Suppressor macrophage treated with lipopolysaccharide for 4 hours (primary cell): ENCODE data around the gene HOXC9.

Experiments used
- DNase-seq: peaks from one replicate; pipeline ENCODE4 v3.0.0-alpha.2; 2020

HOXC9 gene

DNA sequence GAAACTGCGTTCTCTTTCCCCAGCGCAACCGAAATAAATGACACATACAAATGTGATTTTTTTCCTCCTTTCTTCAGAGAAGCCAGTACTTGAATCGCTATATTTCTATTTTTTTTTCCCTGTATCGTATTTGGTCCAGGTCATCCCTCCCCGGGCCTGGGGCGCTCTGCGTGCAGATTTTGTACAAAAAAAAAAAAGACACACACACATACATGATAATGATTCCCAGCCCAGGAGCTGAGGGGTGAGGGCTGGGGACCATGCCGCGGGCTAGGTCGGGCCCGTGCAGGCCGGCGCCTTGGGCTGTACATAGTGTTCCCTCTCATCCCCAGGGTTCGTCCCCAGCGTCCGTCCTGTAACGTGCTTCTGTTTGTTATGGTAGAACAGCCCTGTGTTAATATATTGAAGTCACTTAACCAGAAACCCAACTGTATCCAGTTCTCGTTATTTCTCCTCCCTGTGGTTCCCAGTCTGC, 3.0 kb downstream of the HOXC9 start:
- DNase-seq = no peak

DNA sequence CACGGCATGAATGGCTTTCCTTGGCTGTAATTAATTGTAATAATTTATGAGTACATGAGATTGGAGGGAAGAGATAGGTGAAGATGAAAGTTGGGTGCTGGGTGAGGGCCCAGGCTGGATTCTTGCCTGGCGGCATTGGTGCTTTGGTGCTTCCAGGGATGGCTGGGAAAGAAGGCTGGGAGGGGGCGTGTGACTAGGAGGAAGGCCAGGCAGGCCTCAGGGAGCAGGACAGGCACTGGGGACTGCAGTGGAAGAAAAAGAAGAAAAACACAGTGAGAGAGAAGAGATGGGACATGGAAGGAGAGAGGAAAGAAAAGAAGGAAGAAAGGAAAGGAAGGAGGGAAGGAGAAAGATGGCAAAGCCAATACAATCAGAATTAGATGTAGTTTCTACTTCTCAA, 3.7 kb downstream of the HOXC9 start:
- no peak for DNase-seq

- DNase-seq = no peak
These were observed 4.3 kb downstream of the HOXC9 start for GRCh38 chr12:54004063-54004840.

DNA sequence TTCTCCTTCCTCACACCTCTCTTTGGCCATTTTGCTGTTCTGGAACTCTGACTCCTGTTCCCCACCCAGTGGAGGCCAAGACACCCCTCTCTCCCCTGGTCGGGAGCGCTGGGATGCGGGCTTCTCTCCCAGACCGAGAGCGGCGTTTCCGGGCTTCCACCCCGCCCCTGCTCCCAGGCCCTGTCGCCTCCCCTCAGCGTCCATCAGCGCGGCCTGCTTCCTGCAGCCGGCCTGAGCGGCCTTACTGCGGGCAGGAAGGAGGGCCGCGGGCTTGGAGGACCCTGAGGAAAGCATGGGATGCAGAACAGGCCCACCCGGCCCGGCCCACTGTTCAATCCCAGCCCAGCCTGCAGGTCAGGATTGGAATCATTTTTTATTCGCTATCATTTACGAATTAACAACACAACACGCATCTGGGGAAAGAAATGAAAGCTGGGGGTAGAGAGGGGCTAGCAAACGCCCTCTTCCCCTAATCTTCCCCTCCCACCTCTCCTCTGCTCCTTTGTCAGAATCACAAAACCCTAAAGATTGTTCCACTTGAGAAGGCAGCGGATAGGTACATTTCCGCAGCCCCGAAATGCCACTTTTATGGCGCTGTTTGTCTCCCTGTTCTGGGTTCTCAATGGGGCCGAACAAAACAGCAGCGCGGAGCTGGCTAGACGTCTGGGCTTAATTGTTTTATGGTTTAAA, 5.0 kb downstream of the HOXC9 start:
- DNase-seq = no peak

DNA sequence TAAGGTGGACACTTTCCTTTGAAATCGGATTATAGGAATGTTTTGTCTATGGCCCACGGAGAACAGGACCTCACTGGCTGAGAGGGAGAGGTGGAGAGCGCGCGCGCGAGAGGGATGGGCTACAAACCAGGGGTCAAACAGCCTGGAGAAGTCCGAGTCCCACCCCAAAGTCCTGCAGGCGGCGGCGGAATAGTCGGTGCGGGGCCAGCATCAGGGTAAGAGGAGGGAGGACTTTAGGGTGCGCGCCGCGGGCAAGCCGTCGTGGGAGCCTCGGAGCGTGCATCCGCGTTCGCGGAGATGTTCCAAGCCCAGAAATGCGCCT, 5.5 kb downstream of the HOXC9 start:
- DNase-seq = no peak

DNA sequence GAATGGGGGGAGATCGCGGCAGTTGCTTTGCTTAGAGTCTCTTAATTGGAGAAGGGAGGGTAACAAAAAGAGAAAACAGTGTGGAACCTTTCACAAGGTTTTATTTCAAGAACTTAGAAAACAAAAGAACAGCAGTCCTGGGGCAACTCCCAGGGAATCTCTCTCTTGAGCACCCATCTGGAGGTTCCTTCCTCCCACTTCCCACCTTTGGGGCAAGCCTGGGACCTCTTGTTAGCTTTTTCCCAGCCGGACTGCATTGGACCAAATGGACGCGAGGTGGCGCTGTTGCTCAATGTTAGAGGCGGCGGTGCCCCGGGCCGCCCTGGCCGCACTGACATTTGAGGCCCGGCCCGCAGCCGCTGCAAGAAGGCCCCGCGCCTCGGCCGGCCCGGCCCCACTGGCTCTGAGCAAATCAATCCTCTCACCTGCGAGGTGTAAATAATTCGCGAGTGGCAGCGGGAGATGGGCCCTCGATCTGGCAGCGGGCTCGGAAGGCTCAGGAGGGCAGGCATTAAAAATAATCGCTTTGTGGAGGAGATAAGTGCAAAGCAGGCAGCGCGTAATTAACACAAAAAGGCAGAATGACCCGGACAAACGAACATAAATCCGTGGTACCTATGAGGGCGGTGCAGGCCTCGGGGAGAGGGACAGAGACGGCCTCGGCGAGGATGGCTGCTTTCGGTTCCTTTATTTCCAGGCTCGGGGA, 6.0 kb downstream of the HOXC9 start:
- DNase-seq = peak; percentile 90

DNA sequence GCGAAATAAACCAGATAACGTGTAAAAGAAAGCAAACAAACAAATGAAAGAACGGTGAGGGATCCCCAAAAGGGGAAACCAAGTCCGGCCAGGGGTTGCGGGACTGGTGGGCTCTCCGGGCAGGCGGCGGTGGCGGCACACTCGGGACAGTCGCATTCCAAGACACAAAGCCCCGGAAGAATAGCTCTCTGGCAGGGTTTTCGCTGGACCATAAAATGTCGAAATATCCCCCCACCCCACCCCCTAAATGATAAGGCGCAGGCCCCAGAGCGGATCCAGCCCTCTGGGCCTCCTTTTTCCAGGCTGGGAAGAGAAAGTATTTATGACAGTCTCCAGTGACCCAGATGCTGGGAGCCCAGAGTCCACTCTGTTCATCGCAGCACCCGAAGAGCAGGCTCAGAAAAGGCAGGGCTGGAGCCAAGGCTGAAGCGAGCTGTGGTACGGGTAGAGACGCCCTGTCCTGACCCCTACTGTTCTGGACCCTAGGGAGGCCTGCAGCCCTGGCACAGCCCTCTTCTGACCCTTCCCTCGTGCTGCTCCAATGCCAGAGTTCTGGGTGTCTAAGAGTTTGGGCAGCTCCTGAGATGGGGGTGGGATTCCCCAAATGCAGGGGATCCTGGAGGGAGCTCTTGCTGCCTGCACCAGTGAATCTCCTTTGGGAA, 6.7 kb downstream of the HOXC9 start:
- no peak for DNase-seq

DNA sequence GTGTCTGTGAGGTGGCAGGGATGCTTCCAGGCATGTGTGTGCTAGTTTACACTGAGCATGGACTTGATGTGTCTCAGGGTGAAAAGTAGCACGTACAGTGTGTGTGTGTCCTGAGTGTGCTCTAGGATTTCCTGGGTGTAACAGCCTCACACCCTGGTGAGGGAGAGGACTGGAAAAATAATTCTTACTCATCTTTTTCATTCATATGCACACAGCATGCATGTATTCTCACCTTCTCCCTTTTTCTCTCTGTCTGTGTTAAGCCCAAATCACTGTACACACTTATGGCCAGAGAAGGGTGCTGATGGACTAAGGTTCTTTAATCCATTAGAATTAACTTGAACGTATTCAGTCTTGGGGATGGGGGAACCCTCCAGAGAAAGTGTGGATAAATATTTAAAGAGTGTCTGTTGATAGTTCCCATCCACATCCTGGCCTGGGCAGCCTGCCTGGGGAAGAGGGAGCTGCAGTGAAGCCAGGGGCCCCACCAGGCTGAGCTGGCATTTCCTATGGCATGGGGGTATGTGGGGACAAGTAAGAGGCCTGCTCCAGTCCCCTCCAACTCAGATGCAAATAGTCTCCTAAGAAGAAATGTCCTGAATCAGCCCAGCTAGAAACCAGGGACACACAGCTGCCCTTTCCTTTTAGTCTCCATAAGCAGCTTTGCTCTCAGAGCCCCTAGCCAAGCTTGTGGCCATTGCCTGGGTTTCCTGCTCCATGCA, 7.7 kb downstream of the HOXC9 start:
- DNase-seq = no peak

- DNase-seq = no peak
These were observed 8.2 kb downstream of the HOXC9 start for GRCh38 chr12:54008260-54008552.

DNA sequence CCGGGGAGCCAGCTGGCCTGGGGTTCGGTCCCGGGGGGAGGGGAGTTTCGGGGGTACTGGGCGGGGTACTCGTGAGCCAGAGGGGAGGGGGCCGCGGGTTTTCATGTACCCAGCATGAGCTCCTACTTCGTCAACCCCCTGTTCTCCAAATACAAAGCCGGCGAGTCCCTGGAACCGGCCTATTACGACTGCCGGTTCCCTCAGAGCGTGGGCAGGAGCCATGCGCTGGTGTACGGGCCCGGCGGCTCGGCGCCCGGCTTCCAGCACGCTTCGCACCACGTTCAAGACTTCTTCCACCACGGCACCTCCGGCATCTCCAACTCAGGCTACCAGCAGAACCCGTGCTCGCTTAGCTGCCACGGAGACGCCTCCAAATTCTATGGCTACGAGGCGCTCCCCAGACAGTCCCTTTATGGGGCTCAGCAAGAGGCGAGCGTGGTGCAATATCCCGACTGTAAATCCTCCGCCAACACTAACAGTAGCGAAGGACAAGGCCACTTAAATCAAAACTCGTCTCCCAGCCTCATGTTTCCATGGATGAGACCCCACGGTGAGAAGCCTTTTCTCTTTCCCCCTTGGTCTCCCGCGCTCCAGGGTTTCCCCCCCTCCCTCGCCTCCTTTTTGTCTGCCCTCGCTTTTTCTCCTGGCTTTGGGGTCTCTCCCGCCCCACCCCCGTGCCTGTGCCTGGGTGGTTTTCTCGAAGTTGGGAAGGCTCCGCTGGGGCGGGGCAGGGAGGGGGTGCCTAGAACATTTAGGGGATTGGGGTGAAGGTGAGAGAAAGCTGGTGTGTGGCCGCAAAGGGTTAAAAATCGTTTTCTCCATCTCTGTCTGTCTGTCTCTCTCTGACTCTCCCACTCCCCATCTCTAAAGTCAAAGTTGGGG, 9.5 kb downstream of the HOXC9 start:
- peak; percentile 33 for DNase-seq

- no peak for DNase-seq
These were observed 10.4 kb downstream of the HOXC9 start for GRCh38 chr12:54010053-54010971.

DNA sequence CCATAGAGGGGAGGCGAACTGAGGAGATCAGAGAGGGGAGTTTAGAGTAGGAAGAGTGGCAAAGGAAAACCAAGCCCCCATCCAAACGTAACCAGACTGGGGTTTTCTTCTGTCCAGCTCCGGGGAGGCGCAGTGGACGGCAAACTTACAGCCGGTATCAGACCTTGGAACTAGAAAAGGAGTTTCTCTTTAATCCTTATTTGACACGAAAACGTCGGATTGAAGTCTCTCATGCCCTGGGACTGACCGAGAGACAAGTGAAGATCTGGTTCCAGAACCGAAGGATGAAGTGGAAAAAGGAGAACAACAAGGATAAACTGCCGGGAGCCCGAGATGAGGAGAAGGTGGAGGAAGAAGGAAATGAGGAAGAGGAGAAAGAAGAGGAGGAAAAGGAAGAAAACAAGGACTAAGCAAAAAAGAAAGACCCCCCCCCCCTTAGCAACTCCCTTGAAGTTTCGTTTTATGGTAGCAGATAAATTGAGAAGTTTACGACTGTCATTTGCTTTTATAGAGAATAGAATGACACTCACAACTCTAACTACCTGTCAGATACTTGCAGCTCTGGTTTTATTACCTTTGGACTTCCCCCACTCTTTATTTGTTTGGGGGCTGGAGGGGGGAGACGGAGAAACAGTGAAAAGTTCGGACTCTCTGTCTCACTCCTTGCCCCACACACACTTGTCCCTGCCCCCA, 11.2 kb downstream of the HOXC9 start:
- no peak for DNase-seq

- no peak for DNase-seq
These were observed 11.9 kb downstream of the HOXC9 start for GRCh38 chr12:54011665-54012532.

GRCh38 chr12:54012631-54013409, 12.9 kb downstream of the HOXC9 start:
- DNase-seq = no peak

GRCh38 chr12:54014377-54015017, 14.5 kb downstream of the HOXC9 start:
- no peak for DNase-seq

- no peak for DNase-seq
These were observed 15.3 kb downstream of the HOXC9 start for GRCh38 chr12:54015018-54015931.

GRCh38 chr12:54016051-54016450, 16.1 kb downstream of the HOXC9 start:
- no peak for DNase-seq
